ENCODE measurements around the gene CMSS1.

Gene CMSS1

GRCh38 chr3:99884484-99884883, 66.8 kb downstream of the CMSS1 start:
- no peak for DNase-seq (ENCODE audit: low read depth)
- TF ChIP-seq, protein P1, sequence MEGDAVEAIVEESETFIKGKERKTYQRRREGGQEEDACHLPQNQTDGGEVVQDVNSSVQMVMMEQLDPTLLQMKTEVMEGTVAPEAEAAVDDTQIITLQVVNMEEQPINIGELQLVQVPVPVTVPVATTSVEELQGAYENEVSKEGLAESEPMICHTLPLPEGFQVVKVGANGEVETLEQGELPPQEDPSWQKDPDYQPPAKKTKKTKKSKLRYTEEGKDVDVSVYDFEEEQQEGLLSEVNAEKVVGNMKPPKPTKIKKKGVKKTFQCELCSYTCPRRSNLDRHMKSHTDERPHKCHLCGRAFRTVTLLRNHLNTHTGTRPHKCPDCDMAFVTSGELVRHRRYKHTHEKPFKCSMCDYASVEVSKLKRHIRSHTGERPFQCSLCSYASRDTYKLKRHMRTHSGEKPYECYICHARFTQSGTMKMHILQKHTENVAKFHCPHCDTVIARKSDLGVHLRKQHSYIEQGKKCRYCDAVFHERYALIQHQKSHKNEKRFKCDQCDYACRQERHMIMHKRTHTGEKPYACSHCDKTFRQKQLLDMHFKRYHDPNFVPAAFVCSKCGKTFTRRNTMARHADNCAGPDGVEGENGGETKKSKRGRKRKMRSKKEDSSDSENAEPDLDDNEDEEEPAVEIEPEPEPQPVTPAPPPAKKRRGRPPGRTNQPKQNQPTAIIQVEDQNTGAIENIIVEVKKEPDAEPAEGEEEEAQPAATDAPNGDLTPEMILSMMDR (conservative IDR thresholded peaks at IDR 0.05; ENCODE audit: low read depth, low read length): no peak
- H3K4me3 ChIP-seq (ENCODE audit: low read length): no peak overlapping the region

DNA sequence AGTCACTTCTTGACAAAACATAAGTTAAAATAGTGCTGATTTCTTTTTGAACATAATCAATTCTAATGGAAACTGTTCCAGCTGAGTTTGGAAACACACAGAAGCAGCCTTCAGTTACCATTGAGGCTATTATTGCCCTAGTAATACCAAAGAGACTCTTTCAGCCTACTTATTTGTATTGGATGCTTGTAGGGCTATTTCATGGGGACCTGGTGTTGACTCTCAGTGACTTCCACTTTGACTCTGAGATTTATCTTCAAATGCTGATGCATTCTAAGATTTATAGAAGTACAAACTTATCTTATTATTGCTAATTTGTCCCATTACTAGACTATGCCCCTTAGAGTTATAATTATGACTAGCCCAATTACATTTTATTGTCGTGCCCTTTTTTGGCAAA, 67.4 kb downstream of the CMSS1 start:
- DNase-seq (ENCODE audit: low read depth): no peak
- no peak overlapping the region for H3K4me3 ChIP-seq (ENCODE audit: low read length)
- TF ChIP-seq, protein P1 (conservative IDR thresholded peaks at IDR 0.05; ENCODE audit: low read depth, low read length): no peak

GRCh38 chr3:99885851-99886250, 68.2 kb downstream of the CMSS1 start:
- DNase-seq (ENCODE audit: low read depth): no peak
- TF ChIP-seq, protein P1 (conservative IDR thresholded peaks at IDR 0.05; ENCODE audit: low read depth, low read length): no peak
- H3K4me3 ChIP-seq (ENCODE audit: low read length): no peak overlapping the region

- H3K4me3 ChIP-seq (ENCODE audit: low read length): no peak overlapping the region
- TF ChIP-seq, protein P1 (conservative IDR thresholded peaks at IDR 0.05; ENCODE audit: low read depth, low read length): no peak
- no peak for DNase-seq (ENCODE audit: low read depth)
Observed at GRCh38 chr3:99891610-99892285, 74.1 kb downstream of the CMSS1 start.

DNA sequence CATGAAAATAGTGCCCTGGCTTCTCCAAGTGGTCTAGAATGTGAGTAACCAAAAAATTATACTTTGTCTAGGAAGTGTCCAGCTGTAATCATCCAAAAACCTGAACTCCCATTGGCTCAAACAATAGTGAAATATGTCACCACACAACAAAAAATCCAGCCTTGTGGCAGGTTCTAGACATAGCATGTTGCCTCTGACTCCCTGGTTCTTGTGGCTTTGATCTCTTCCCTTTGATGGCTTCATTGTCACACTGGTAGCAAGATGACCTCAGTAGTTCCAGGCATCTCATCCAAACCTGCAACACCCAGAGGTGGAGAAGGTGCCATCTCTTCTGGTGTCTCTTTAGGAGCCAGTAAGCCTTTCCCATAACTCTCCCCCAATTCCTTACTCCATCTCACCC, 74.7 kb downstream of the CMSS1 start:
- DNase-seq (ENCODE audit: low read depth): no peak
- no peak overlapping the region for H3K4me3 ChIP-seq (ENCODE audit: low read length)
- TF ChIP-seq, protein P1 (conservative IDR thresholded peaks at IDR 0.05; ENCODE audit: low read depth, low read length): no peak

GRCh38 chr3:99895131-99895696, 77.6 kb downstream of the CMSS1 start:
- TF ChIP-seq, protein P1 (conservative IDR thresholded peaks at IDR 0.05; ENCODE audit: low read depth, low read length): no peak
- no peak overlapping the region for H3K4me3 ChIP-seq (ENCODE audit: low read length)
- no peak for DNase-seq (ENCODE audit: low read depth)
